H1 (cell line): Measurements from ENCODE around the gene RAB1B. TPM values are rescaled to one million over a fixed set of nuclear protein-coding genes. Genes with fewer than 3 reads are reported as not detected.

ENCODE experiments used
- CTCF ChIA-PET: fragments of 300-600 bp; sonication (Branson Sonifier 250); formaldehyde crosslinking; loops from one replicate; lab custom pipeline; 2021; ENCODE audit not compliant: partially characterized antibody; lab: Charles Lee
- POLR2A ChIA-PET: fragments of 300-600 bp; sonication (Branson Sonifier 250); formaldehyde crosslinking; loops from one replicate; lab custom pipeline; 2021; ENCODE audit warnings: inconsistent platforms; ENCODE audit not compliant: partially characterized antibody; lab: Charles Lee
- DNase-seq, 2 experiments: peaks; one replicate each; pipeline versions ENCODE4 v3.0.0 to v3.0.0-alpha.2; 2010 to 2022; ENCODE audit warnings: low spot score in 2 of 2, low read depth in 1 of 2, mixed read lengths in 1 of 2
- FAIRE-seq: peaks from 2 replicates; lab custom pipeline; 2011; peaks lifted over from hg19 to GRCh38; lab: Jason Lieb, UNC
- H2AFZ ChIP-seq: 2 replicates; pipeline ENCODE4 v1.8.1; 2012; ENCODE audit warnings: low read length, inconsistent platforms
- H2AK5ac ChIP-seq: 2 replicates; pipeline ENCODE4 v1.6.1; 2013; ENCODE audit warnings: low read depth, low read length
- H2BK120ac ChIP-seq: replicated peaks from 2 replicates; pipeline ENCODE3; 2013; ENCODE audit warnings: low read depth, low read length, inconsistent platforms
- H2BK12ac ChIP-seq: 2 replicates; pipeline ENCODE4 v1.6.1; 2013; ENCODE audit warnings: low read depth, low read length
- H2BK15ac ChIP-seq: 2 replicates; pipeline ENCODE4 v1.6.1; 2013; ENCODE audit warnings: low read length
- H2BK20ac ChIP-seq: 2 replicates; pipeline ENCODE4 v1.6.1; 2013; ENCODE audit warnings: low read length
- H2BK5ac ChIP-seq: 2 replicates; pipeline ENCODE4 v1.6.1; 2013; ENCODE audit warnings: low read depth, low read length
- H3K14ac ChIP-seq: 2 replicates; pipeline ENCODE4 v1.6.1; 2013; ENCODE audit warnings: inconsistent platforms; ENCODE audit not compliant: insufficient read length
- H3K18ac ChIP-seq: 2 replicates; pipeline ENCODE4 v1.6.1; 2013; ENCODE audit warnings: low read length; ENCODE audit errors: extremely low read depth
- H3K23ac ChIP-seq: 2 replicates; pipeline ENCODE4 v1.6.1; 2013; ENCODE audit warnings: inconsistent platforms; ENCODE audit not compliant: insufficient read length
- H3K23me2 ChIP-seq: 2 replicates; pipeline ENCODE4 v1.6.1; 2013; ENCODE audit warnings: low read depth, low read length
- H3K27ac ChIP-seq: 2 replicates; pipeline ENCODE4 v1.6.1; 2011; ENCODE audit warnings: low read depth, low read length, inconsistent platforms
- H3K27me3 ChIP-seq, 4 experiments: replicated peaks in 1 of 4; 1 replicate in 1 of 4; 2 replicates in 3 of 4; pipeline versions ENCODE4 v1.6.1 to v1.8.1; 2011 to 2013; ENCODE audit warnings: low read length in 3 of 4, mild to moderate bottlenecking in 3 of 4, inconsistent platforms in 2 of 4, mixed read lengths in 2 of 4, moderate library complexity in 1 of 4; ENCODE audit not compliant: control insufficient read depth in 3 of 4, insufficient read depth in 3 of 4; ENCODE audit errors: extremely low read depth in 1 of 4
- H3K36me3 ChIP-seq, 4 experiments: 2 replicates each; pipeline versions ENCODE4 v1.6.1 to v1.8.1; 2011 to 2013; ENCODE audit warnings: mild to moderate bottlenecking in 4 of 4, low read length in 3 of 4, moderate library complexity in 2 of 4, control low read depth in 1 of 4, inconsistent platforms in 1 of 4; ENCODE audit not compliant: insufficient read depth in 4 of 4, control insufficient read depth in 2 of 4
- H3K4ac ChIP-seq: replicated peaks from 2 replicates; pipeline ENCODE3; 2013; ENCODE audit warnings: low read length, low read depth, mixed read lengths, inconsistent platforms; ENCODE audit not compliant: insufficient read length
- H3K4me1 ChIP-seq, 4 experiments: replicated peaks in 1 of 4; 1 replicate in 1 of 4; 2 replicates in 3 of 4; pipeline versions ENCODE4 v1.6.1 to v1.8.1; 2011 to 2013; ENCODE audit warnings: low read length in 3 of 4, inconsistent platforms in 2 of 4, mixed read lengths in 1 of 4; ENCODE audit not compliant: insufficient read depth in 4 of 4, control insufficient read depth in 3 of 4
- H3K4me2 ChIP-seq, 2 experiments: 2 replicates each; pipeline versions ENCODE4 v1.6.1 to v1.8.1; 2011 to 2013; ENCODE audit warnings: low read depth in 2 of 2, low read length in 2 of 2, control low read depth in 1 of 2, inconsistent platforms in 1 of 2, mild to moderate bottlenecking in 1 of 2; ENCODE audit not compliant: insufficient read depth in 1 of 2
- H3K4me3 ChIP-seq, 4 experiments: fragments of 200-600, 300-600 bp in 1 of 4; sonication (generic), shearing (Covaris generic), sonication (Bioruptor Twin) in 1 of 4; 2 replicates each; pipeline versions ENCODE4 v1.5.1 to v1.8.1; 2011 to 2016; ENCODE audit warnings: low read length in 4 of 4, low read depth in 3 of 4, control low read depth in 2 of 4, inconsistent platforms in 2 of 4, mild to moderate bottlenecking in 2 of 4, mixed read lengths in 1 of 4, moderate library complexity in 1 of 4; ENCODE audit not compliant: insufficient read depth in 2 of 4; ENCODE audit errors: extremely low read depth in 1 of 4
- H3K56ac ChIP-seq: replicated peaks from 2 replicates; pipeline ENCODE3; 2013; ENCODE audit warnings: low read depth, mild to moderate bottlenecking, mixed read lengths, low read length, inconsistent platforms; ENCODE audit not compliant: insufficient read length
- H3K79me1 ChIP-seq: 2 replicates; pipeline ENCODE4 v1.6.1; 2013; ENCODE audit warnings: low read depth, low read length, control low read depth
- H3K79me2 ChIP-seq, 2 experiments: 2 replicates each; pipeline versions ENCODE4 v1.6.1 to v1.8.1; 2012 to 2013; ENCODE audit warnings: low read length in 2 of 2, mild to moderate bottlenecking in 2 of 2, inconsistent platforms in 1 of 2; ENCODE audit not compliant: insufficient read depth in 2 of 2, control insufficient read depth in 1 of 2
- H3K9ac ChIP-seq, 4 experiments: replicated peaks in 1 of 4; 1 replicate in 1 of 4; 2 replicates in 3 of 4; pipeline versions ENCODE4 v1.6.1 to v1.8.1; 2011 to 2013; ENCODE audit warnings: low read depth in 3 of 4, low read length in 3 of 4, control low read depth in 2 of 4, mild to moderate bottlenecking in 2 of 4, moderate library complexity in 2 of 4, inconsistent platforms in 1 of 4; ENCODE audit errors: extremely low read depth in 1 of 4
- H3K9me3 ChIP-seq, 2 experiments: 2 replicates each; pipeline versions ENCODE4 v1.6.1 to v1.8.1; 2012 to 2013; ENCODE audit warnings: mild to moderate bottlenecking in 2 of 2, moderate library complexity in 2 of 2, control low read depth in 1 of 2, inconsistent platforms in 1 of 2, low read depth in 1 of 2, low read length in 1 of 2, mixed read lengths in 1 of 2; ENCODE audit not compliant: insufficient read depth in 2 of 2
- H4K20me1 ChIP-seq, 2 experiments: replicated peaks in 1 of 2; 2 replicates each; pipeline versions ENCODE3 to v1.8.1; 2011 to 2013; ENCODE audit warnings: inconsistent platforms in 2 of 2, low read length in 2 of 2, mild to moderate bottlenecking in 1 of 2; ENCODE audit not compliant: insufficient read depth in 2 of 2, control insufficient read depth in 1 of 2
- H4K5ac ChIP-seq: 2 replicates; pipeline ENCODE4 v1.6.1; 2013; ENCODE audit warnings: low read length, low read depth, mixed read lengths, inconsistent platforms; ENCODE audit not compliant: insufficient read length
- H4K8ac ChIP-seq: 2 replicates; pipeline ENCODE4 v1.8.0; 2013; ENCODE audit warnings: mild to moderate bottlenecking, moderate library complexity, low read length, inconsistent platforms; ENCODE audit not compliant: insufficient read depth; ENCODE audit errors: extremely low read depth
- H4K91ac ChIP-seq: replicated peaks from 2 replicates; pipeline ENCODE3; 2013; ENCODE audit warnings: low read length, mixed read lengths, inconsistent platforms; ENCODE audit not compliant: insufficient read length
- CBX5 ChIP-seq: fragments of 300-800, 300-1000 bp; sonication (generic); IDR thresholded peaks from 2 replicates; pipeline ENCODE4 v1.7.1; 2016; ENCODE audit warnings: antibody characterized with exemption, low read length, low read depth
- EZH2 ChIP-seq: fragments of 200-600 bp; sonication (generic); IDR thresholded peaks from 2 replicates; pipeline ENCODE4 v1.7.1; 2012; ENCODE audit warnings: low read depth, mild to moderate bottlenecking, moderate library complexity, low read length, inconsistent platforms; ENCODE audit not compliant: severe bottlenecking
- JUN ChIP-seq: IDR thresholded peaks from 2 replicates; pipeline ENCODE4 v1.6.1; 2011; ENCODE audit warnings: low read depth, mild to moderate bottlenecking, improper control_type of control experiment, low read length
- RAD21 ChIP-seq, 2 experiments: IDR thresholded peaks in 1 of 2; conservative IDR thresholded peaks in 1 of 2; 2 replicates each; pipeline ENCODE4 v1.6.1; 2011; ENCODE audit warnings: low read depth in 2 of 2, low read length in 2 of 2, improper control_type of control experiment in 1 of 2, inconsistent platforms in 1 of 2, mild to moderate bottlenecking in 1 of 2, moderate library complexity in 1 of 2
- RXRA ChIP-seq: IDR thresholded peaks from 2 replicates; pipeline ENCODE4 v1.6.1; 2011; ENCODE audit warnings: low read depth, mild to moderate bottlenecking, low read length, moderate library complexity; ENCODE audit not compliant: insufficient read depth
- WGBS, 2 experiments: shearing (Covaris generic) in 1 of 2; methylation state at CpG; one replicate each; pipeline versions ENCODE4 v1.1.6 to v1.1.7; 2013 to 2015; ENCODE audit warnings: low lambda C conversion rate in 2 of 2, mixed read lengths in 2 of 2, inconsistent platforms in 1 of 2, low coverage in 1 of 2, missing lambda C conversion rate in 1 of 2; ENCODE audit not compliant: insufficient replicate concordance in 2 of 2, insufficient coverage in 1 of 2, insufficient read length in 1 of 2; ENCODE audit errors: extremely low coverage in 1 of 2, missing lambda C conversion rate in 1 of 2; 5-methylcytosine and 5-hydroxymethylcytosine counted together
- polyA plus RNA-seq, 7 experiments: library from polyadenylated mRNA; depleted of rRNA in 3 of 7; stranded (reverse) in 5 of 7; unstranded in 2 of 7; fragments of >200 nt in 5 of 7; fragments of 200-250 nt in 2 of 7; gene quantifications; 1 replicate in 5 of 7; 2 replicates in 1 of 7; 4 replicates in 1 of 7; pipeline versions ENCODE4 v1.2.1 to v1.2.3, GENCODE V29; 2011 to 2013; ENCODE audit warnings: missing spikeins in 2 of 7, mixed read lengths in 2 of 7
- total RNA-seq: library from RNA; stranded (reverse); fragmentation: NEBNext Ultra II Directional; extraction: Animal tissue kit (Norgen Biotek cat#: 25700); gene quantifications from 2 replicates; pipeline ENCODE4 v1.2.1, GENCODE V29; 2021

RAB1B gene
- total and polyA plus RNA-seq, 2 of the 8 experiments (the other 6 are each of a cell fraction or from before 2014, with no cell fraction given) = 100 to 217 TPM

- Histone ChIP-seq H3K36me3 (0 out of 8 replicates have a peak, but pooled peaks cover 0 to 3% (median 0%) of the 10 kb centered on the region in 4 experiments), H3K56ac (no peak overlapping the region), H3K9me3 (no peaks in the 10 kb centered on the region), H3K4ac (no peak overlapping the region), H3K79me2 (no peaks in the 10 kb centered on the region), H3K18ac (no peak overlapping the region), H3K9ac (no peak overlapping the region), H2BK15ac (no peak overlapping the region), H4K5ac (no peak overlapping the region), H2AFZ (no peak overlapping the region), H2BK20ac (no peak overlapping the region), H4K91ac (no peak overlapping the region), H3K4me3 (no peak overlapping the region), H4K8ac (no peak overlapping the region), H3K23ac (no peak overlapping the region), H3K4me1 (no peaks in the 10 kb centered on the region), H3K27me3 (no peaks in the 10 kb centered on the region), H2AK5ac (no peak overlapping the region), H2BK12ac (no peak overlapping the region), H4K20me1 (peaks cover 0 to 4% of the 10 kb centered on the region in 2 experiments), H3K23me2 (no peaks in the 10 kb centered on the region), H3K14ac (no peak overlapping the region), H2BK5ac (peak overlapping the region; percentile 44; the same call in 1 of the 2 replicates), H3K79me1 (no peaks in the 10 kb centered on the region), H3K27ac (no peak overlapping the region), H2BK120ac (no peak overlapping the region), H3K4me2 (no peak overlapping the region)
- FAIRE-seq = no peak
- WGBS, 2 experiments = 88% methylated on average over 10 of the region's 13 CpGs; no CpG with 5 or more reads in 1 of the 2 experiments
- CTCF ChIA-PET = interaction anchor here (0.7 to 1.7 kb wide), 7 partner anchors 10 to 221 kb away, joined by 3 to 4 read pairs (median 3); no protein-coding TSS in a partner anchor
- TF ChIP-seq RXRA (no peak), RAD21 (IDR thresholded peaks at IDR 0.05 in 1 of 2, conservative IDR thresholded peaks at IDR 0.05 in 1 of 2; ENCODE audit: low read depth in 2 of 2, low read length in 2 of 2) (no peak), CBX5 (no peak), JUN (no peak), EZH2 (no peak)
- DNase-seq = no peak
- POLR2A ChIA-PET = interaction anchor here (1.0 to 1.6 kb wide), 3 partner anchors 8 to 38 kb away, joined by 3 to 4 read pairs (median 3); no protein-coding TSS in a partner anchor
Observed at GRCh38 chr11:66243782-66244535, 24.5 kb upstream of the RAB1B start.
